ENCODE results near the gene TMEM72. TPM values are rescaled to one million over a fixed set of nuclear protein-coding genes. Genes with fewer than 3 reads are reported as not detected.
A peak's percentile ranks its signal among the peaks of the same experiment; 100 is the strongest.

The TMEM72 gene
- total RNA-seq, 3 donors from 2014 or later (not counting 1 experiment from before 2014, with no cell fraction given) = not detected

- intact Hi-C loops (cut with micrococcal nuclease) = no loop called here
- H3K27ac ChIP-seq (ENCODE audit: low read length) = no peak overlapping the region
- no peak for TF ChIP-seq CTCF (IDR thresholded peaks at IDR 0.05)
- Mint-ChIP-seq H3K9me3 (peaks cover 6 to 12% of the 10 kb centered on the region in 2 donors), H3K27me3 (ENCODE audit: low read depth in 2 of 2) (no peaks in the 10 kb centered on the region), H3K36me3 (peaks cover 15% of the 10 kb centered on the region), H3K27ac (no peak overlapping the region), H3K4me1 (peaks cover 18 to 25% of the 10 kb centered on the region in 2 donors), H3K4me3 (no peak overlapping the region)
- H3K9me3 ChIP-seq (ENCODE audit: control insufficient read depth, insufficient read depth, low read length) = no peaks in the 10 kb centered on the region
- DNase-seq = no peak
- H3K4me1 ChIP-seq (ENCODE audit: control insufficient read depth, insufficient read depth, low read length) = peaks cover 11% of the 10 kb centered on the region
- H3K27me3 ChIP-seq (ENCODE audit: control insufficient read depth, insufficient read depth, low read length) = no peaks in the 10 kb centered on the region
- WGBS (ENCODE audit: insufficient coverage) = no CpG with 5 or more reads among the region's 1 CpG
- ATAC-seq = no peak
- H3K36me3 ChIP-seq (ENCODE audit: control insufficient read depth, insufficient read depth, low read length) = no peaks in the 10 kb centered on the region
- no peak overlapping the region for H3K4me3 ChIP-seq (ENCODE audit: low read length)
Measured at GRCh38 chr10:44944354-44944753, 33.2 kb downstream of the TMEM72 start.

GRCh38 chr10:44946205-44946604 lies 35.1 kb downstream of the TMEM72 start:
- peak overlapping the region; percentile 41 for H3K4me3 Mint-ChIP-seq
- no peak for TF ChIP-seq CTCF (IDR thresholded peaks at IDR 0.05)
- H3K4me1 Mint-ChIP-seq = peaks cover 25 to 38% of the 10 kb centered on the region in 2 donors
- no peaks in the 10 kb centered on the region for H3K27me3 Mint-ChIP-seq (ENCODE audit: low read depth in 2 of 2)
- peaks cover 6 to 12% of the 10 kb centered on the region in 2 donors for H3K9me3 Mint-ChIP-seq
- peaks cover 19% of the 10 kb centered on the region for H3K4me1 ChIP-seq (ENCODE audit: control insufficient read depth, insufficient read depth, low read length)
- H3K36me3 Mint-ChIP-seq = peaks cover 15% of the 10 kb centered on the region
- no peaks in the 10 kb centered on the region for H3K27me3 ChIP-seq (ENCODE audit: control insufficient read depth, insufficient read depth, low read length)
- intact Hi-C loops (cut with micrococcal nuclease) = no loop called here
- H3K9me3 ChIP-seq (ENCODE audit: control insufficient read depth, insufficient read depth, low read length) = no peaks in the 10 kb centered on the region
- H3K4me3 ChIP-seq (ENCODE audit: low read length) = no peak overlapping the region
- ATAC-seq (peak; percentile 64 to 79 (median 66)), DNase-seq (no peak)
- H3K27ac Mint-ChIP-seq = peak overlapping the region; percentile 56 to 75
- WGBS (ENCODE audit: insufficient coverage) = 49% methylated on average over 2 of the region's 2 CpGs
- no peaks in the 10 kb centered on the region for H3K36me3 ChIP-seq (ENCODE audit: control insufficient read depth, insufficient read depth, low read length)
- no peak overlapping the region for H3K27ac ChIP-seq (ENCODE audit: low read length)

GRCh38 chr10:44947371-44948152 lies 36.4 kb downstream of the TMEM72 start:
- no peaks in the 10 kb centered on the region for H3K36me3 ChIP-seq (ENCODE audit: control insufficient read depth, insufficient read depth, low read length)
- no peaks in the 10 kb centered on the region for H3K27me3 ChIP-seq (ENCODE audit: control insufficient read depth, insufficient read depth, low read length)
- Mint-ChIP-seq H3K4me3 (no peak overlapping the region), H3K4me1 (peaks cover 26 to 38% of the 10 kb centered on the region in 2 donors), H3K9me3 (peaks cover 6 to 12% of the 10 kb centered on the region in 2 donors), H3K27me3 (ENCODE audit: low read depth in 2 of 2) (no peaks in the 10 kb centered on the region), H3K36me3 (peaks cover 15% of the 10 kb centered on the region), H3K27ac (peak overlapping the region in 1 of 2 donors; percentile 30)
- ATAC-seq (no peak), DNase-seq (no peak)
- H3K4me3 ChIP-seq (ENCODE audit: low read length) = no peak overlapping the region
- intact Hi-C loops (cut with micrococcal nuclease) = no loop called here
- H3K9me3 ChIP-seq (ENCODE audit: control insufficient read depth, insufficient read depth, low read length) = no peaks in the 10 kb centered on the region
- H3K27ac ChIP-seq (ENCODE audit: low read length) = no peak overlapping the region
- peaks cover 19% of the 10 kb centered on the region for H3K4me1 ChIP-seq (ENCODE audit: control insufficient read depth, insufficient read depth, low read length)
- 73% methylated on average over 6 of the region's 6 CpGs for WGBS (ENCODE audit: insufficient coverage)
- no peak for TF ChIP-seq CTCF (IDR thresholded peaks at IDR 0.05)
